GM13977 (cell line): ENCODE results near the gene SAE1.
A peak's percentile ranks its signal among the peaks of the same experiment; 100 is the strongest.

Source experiments
- DNase-seq: peaks from one replicate; pipeline ENCODE4 v3.0.0; 2012; ENCODE audit warnings: low spot score
- CTCF ChIP-seq: IDR thresholded peaks from 2 replicates; pipeline ENCODE4 v1.5.1; 2012; ENCODE audit warnings: mild to moderate bottlenecking, control low read depth; ENCODE audit not compliant: insufficient read depth; ENCODE audit errors: extremely low read depth, missing control alignments
- in situ Hi-C: fragments of 300-500 bp; cut with MboI; formaldehyde crosslinking; loops from one replicate; pipeline ENCODE4 v1.12.0; 2022; ENCODE audit warnings: low sequenced_read_pairs, low pct_unique_long_range_greater_than_20kb, mixed read lengths, inconsistent platforms; ENCODE audit not compliant: unreplicated experiment

Gene SAE1

GRCh38 chr19:47239152-47239551, 108.5 kb downstream of the SAE1 start:
- in situ Hi-C loops: no loop called here
- DNase-seq: no peak
- no peak for TF ChIP-seq CTCF

GRCh38 chr19:47239610-47240296, 109.1 kb downstream of the SAE1 start:
- peak; percentile 63 for DNase-seq
- in situ Hi-C loops: no loop called here
- TF ChIP-seq CTCF: no peak

- TF ChIP-seq CTCF: no peak
- no peak for DNase-seq
- in situ Hi-C loops: no loop called here
These were observed 109.9 kb downstream of the SAE1 start for GRCh38 chr19:47240556-47240955.

GRCh38 chr19:47240996-47241918, 110.6 kb downstream of the SAE1 start:
- in situ Hi-C loops: no loop called here
- TF ChIP-seq CTCF: no peak
- DNase-seq: peak; percentile 87

GRCh38 chr19:47241919-47242577, 111.4 kb downstream of the SAE1 start:
- in situ Hi-C loops: no loop called here
- peak; percentile 15 for DNase-seq
- no peak for TF ChIP-seq CTCF

GRCh38 chr19:47243364-47243775, 112.7 kb downstream of the SAE1 start:
- in situ Hi-C loops: no loop called here

More at GRCh38 chr19:47243364-47243775, 112.7 kb downstream of the SAE1 start:
- no peak for TF ChIP-seq CTCF
- DNase-seq: no peak
